HCT116 (cell line): ENCODE measurements around the gene RIPOR3. TPM values are rescaled to one million over a fixed set of nuclear protein-coding genes. Genes with fewer than 3 reads are reported as not detected.

ENCODE experiments used
- ATAC-seq: fragments of 200-7000 bp; cut with Tn5 transposase; 2 replicates; pipeline ENCODE4 v1.9.1; 2020; ENCODE audit warnings: mild to moderate bottlenecking, moderate library complexity
- BruUV-seq: library from RNA; stranded (reverse); fragments of 400-500 nt; replicated peaks from 2 replicates; lab custom pipeline; 2021; lab: Mats Ljungman, UMichigan
- CTCF ChIA-PET: fragments of 300-600 bp; sonication (Branson Sonifier 250); formaldehyde crosslinking; loops from one replicate; lab custom pipeline; 2021; ENCODE audit warnings: antibody characterized with exemption; lab: Charles Lee
- POLR2A ChIA-PET: fragments of 300-600, 350-600 bp; sonication (Branson Sonifier 250); formaldehyde crosslinking; loops from one replicate; lab custom pipeline; 2021; ENCODE audit warnings: antibody characterized with exemption; lab: Charles Lee
- RAD21 ChIA-PET, 2 experiments: fragments of 300-600 bp; sonication (Branson Sonifier 250); formaldehyde crosslinking; loops; one replicate each; lab custom pipeline; 2023; ENCODE audit warnings: low total read pairs in 2 of 2; ENCODE audit not compliant: uncharacterized antibody in 2 of 2, unreplicated experiment in 2 of 2, low non-redundant PET in 1 of 2; lab: Charles Lee
- DNase-seq: peaks from one replicate; pipeline ENCODE4 v3.0.0-alpha.2; 2010; ENCODE audit warnings: low read depth, low spot score
- H2AFZ ChIP-seq: fragments of 200-600 bp; shearing (Covaris generic), sonication (generic); 2 replicates; pipeline ENCODE4 v1.6.1; 2017; ENCODE audit warnings: low read depth, mixed run types, mixed read lengths, antibody characterized with exemption, low read length; ENCODE audit not compliant: poor library complexity, severe bottlenecking
- H3K27ac ChIP-seq: 2 replicates; pipeline ENCODE4 v1.5.1; 2012; ENCODE audit warnings: low read depth, low read length
- H3K27me3 ChIP-seq: fragments of 200-600 bp; sonication (generic); 2 replicates; pipeline ENCODE4 v1.6.1; 2016; ENCODE audit warnings: mixed run types, low read length, mixed read lengths; ENCODE audit not compliant: insufficient read depth
- H3K36me3 ChIP-seq, 2 experiments: fragments of 200-500 bp in 1 of 2; fragments of 200-600 bp in 1 of 2; sonication (Bioruptor generic) in 1 of 2; sonication (generic) in 1 of 2; 2 replicates each; pipeline versions ENCODE4 v1.5.1 to v1.6.1; 2014 to 2016; ENCODE audit warnings: low read length in 2 of 2, inconsistent platforms in 1 of 2, mixed read lengths in 1 of 2, mixed run types in 1 of 2; ENCODE audit not compliant: insufficient read depth in 2 of 2, control insufficient read depth in 1 of 2
- H3K4me1 ChIP-seq, 2 experiments: fragments of 200-600 bp in 1 of 2; sonication (generic) in 1 of 2; 2 replicates each; pipeline versions ENCODE4 v1.5.1 to v1.6.1; 2012 to 2017; ENCODE audit warnings: low read length in 2 of 2, inconsistent platforms in 1 of 2, mild to moderate bottlenecking in 1 of 2, mixed read lengths in 1 of 2, mixed run types in 1 of 2, moderate library complexity in 1 of 2; ENCODE audit not compliant: insufficient read depth in 2 of 2, control insufficient read depth in 1 of 2
- H3K4me2 ChIP-seq: fragments of 200-600 bp; sonication (generic); 2 replicates; pipeline ENCODE4 v1.6.1; 2017; ENCODE audit warnings: mixed run types, low read length, mixed read lengths
- H3K4me3 ChIP-seq, 2 experiments: fragments of 200-600 bp in 1 of 2; sonication (generic) in 1 of 2; replicated peaks in 1 of 2; 2 replicates each; pipeline ENCODE4 v1.5.1; 2011 to 2016; ENCODE audit warnings: low read length in 2 of 2, control low read depth in 1 of 2, low read depth in 1 of 2, mild to moderate bottlenecking in 1 of 2, mixed read lengths in 1 of 2, mixed run types in 1 of 2
- H3K79me2 ChIP-seq: fragments of 200-600 bp; sonication (generic); 2 replicates; pipeline ENCODE4 v1.6.1; 2017; ENCODE audit warnings: mild to moderate bottlenecking, mixed run types, low read length, moderate library complexity, mixed read lengths; ENCODE audit not compliant: insufficient read depth
- H3K9ac ChIP-seq: fragments of 200-600 bp; sonication (generic); 2 replicates; pipeline ENCODE4 v1.6.1; 2016; ENCODE audit warnings: low read length, mixed read lengths
- H3K9me2 ChIP-seq: fragments of 200-600 bp; sonication (generic), shearing (Covaris generic); 2 replicates; pipeline ENCODE4 v1.6.1; 2017; ENCODE audit warnings: mixed run types, mild to moderate bottlenecking, moderate library complexity; ENCODE audit not compliant: insufficient read depth
- H3K9me3 ChIP-seq, 2 experiments: fragments of 200-500 bp in 1 of 2; fragments of 200-600 bp in 1 of 2; sonication (Bioruptor generic) in 1 of 2; sonication (generic) in 1 of 2; 2 replicates each; pipeline ENCODE4 v1.6.1; 2014 to 2017; ENCODE audit warnings: low read length in 2 of 2, mixed read lengths in 2 of 2, inconsistent platforms in 1 of 2, low read depth in 1 of 2, mild to moderate bottlenecking in 1 of 2, mixed run types in 1 of 2, moderate library complexity in 1 of 2; ENCODE audit not compliant: control insufficient read depth in 1 of 2, insufficient read depth in 1 of 2
- H4K20me1 ChIP-seq: fragments of 200-600 bp; sonication (generic), shearing (Covaris generic); 2 replicates; pipeline ENCODE4 v1.6.1; 2017; ENCODE audit warnings: mixed run types, mild to moderate bottlenecking, moderate library complexity; ENCODE audit not compliant: insufficient read depth
- EGR1 ChIP-seq: IDR thresholded peaks from 2 replicates; pipeline ENCODE4 v1.6.1; 2012; ENCODE audit warnings: low read depth
- ELF1 ChIP-seq: IDR thresholded peaks from 2 replicates; pipeline ENCODE4 v1.6.1; 2012; ENCODE audit warnings: low read depth, borderline replicate concordance
- EZH2 ChIP-seq: fragments of 200-600 bp; sonication (generic); IDR thresholded peaks from 2 replicates; pipeline ENCODE4 v1.6.1; 2017; ENCODE audit warnings: antibody characterized with exemption, mixed run types
- FOSL1 ChIP-seq: IDR thresholded peaks from 2 replicates; pipeline ENCODE4 v1.6.1; 2012; ENCODE audit warnings: low read depth
- JUND ChIP-seq: IDR thresholded peaks from 2 replicates; pipeline ENCODE4 v1.6.1; 2012
- POLR2A ChIP-seq: IDR thresholded peaks from 2 replicates; pipeline ENCODE4 v1.7.0; 2011; ENCODE audit warnings: borderline replicate concordance; ENCODE audit not compliant: insufficient read depth, insufficient read length; ENCODE audit errors: extremely low read depth
- POLR2AphosphoS5 ChIP-seq: IDR thresholded peaks from 2 replicates; pipeline ENCODE4 v1.6.1; 2011; ENCODE audit warnings: mild to moderate bottlenecking, low read depth, low read length, moderate library complexity
- RAD21 ChIP-seq: IDR thresholded peaks from 2 replicates; pipeline ENCODE4 v1.6.1; 2012; ENCODE audit warnings: low read depth, mild to moderate bottlenecking
- REST ChIP-seq: IDR thresholded peaks from 2 replicates; pipeline ENCODE4 v1.6.1; 2012; ENCODE audit warnings: low read depth
- SIN3A ChIP-seq: IDR thresholded peaks from 2 replicates; pipeline ENCODE4 v1.6.1; 2012; ENCODE audit warnings: low read depth
- TCF7L2 ChIP-seq: IDR thresholded peaks from 2 replicates; pipeline ENCODE4 v1.7.0; 2011; ENCODE audit warnings: borderline replicate concordance, inconsistent platforms; ENCODE audit not compliant: insufficient read depth, insufficient read length; ENCODE audit errors: extremely low read depth
- YY1 ChIP-seq: IDR thresholded peaks from 2 replicates; pipeline ENCODE4 v1.6.1; 2011; ENCODE audit warnings: low read length, low read depth, moderate library complexity, mild to moderate bottlenecking; ENCODE audit not compliant: insufficient replicate concordance; ENCODE audit errors: extremely low read depth
- ZBTB33 ChIP-seq: IDR thresholded peaks from 2 replicates; pipeline ENCODE4 v1.6.1; 2011; ENCODE audit warnings: mild to moderate bottlenecking, low read length, moderate library complexity; ENCODE audit not compliant: insufficient replicate concordance; ENCODE audit errors: extremely low read depth
- ZNF274 ChIP-seq: fragments of 200-500 bp; sonication (Bioruptor generic); IDR thresholded peaks from 2 replicates; pipeline ENCODE4 v1.6.1; 2014; ENCODE audit warnings: mild to moderate bottlenecking, low read depth, low read length, inconsistent platforms
- intact Hi-C: fragments of 100-400 bp; cut with micrococcal nuclease; formaldehyde crosslinking; loops from 2 replicates; pipeline ENCODE4 v1.10.0; 2022
- total RNA-seq: library from RNA; stranded (reverse); gene quantifications from one replicate; pipeline ENCODE4 v1.2.1, GENCODE V29; 2021; ENCODE audit not compliant: unreplicated experiment

RIPOR3 gene
- total RNA-seq, 1 experiment from 2014 or later = 0.22 TPM

DNA sequence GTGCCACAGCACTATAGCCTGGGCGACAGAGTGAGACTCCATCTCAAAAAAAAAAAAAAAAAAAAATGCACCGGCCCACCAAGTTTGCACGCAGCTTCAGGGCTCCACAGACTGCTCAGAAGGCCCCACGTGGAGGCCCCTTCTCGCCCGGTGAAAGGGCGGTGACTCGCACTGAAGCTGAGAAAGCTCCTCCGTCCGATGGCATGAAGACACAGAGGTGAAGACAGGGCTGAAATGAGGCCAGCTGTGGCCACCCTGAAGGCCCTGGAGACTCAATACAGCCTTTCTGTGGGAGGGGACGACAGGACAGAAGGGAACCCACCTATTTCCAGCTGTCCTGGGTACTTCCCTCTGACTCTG, 97.1 kb downstream of the RIPOR3 start:
- RAD21 ChIA-PET = no interaction called here
- ATAC-seq (no peak; the same call in 1 of the 2 replicates), DNase-seq (no peak)
- no peaks in the 10 kb centered on the region for H3K9me2 ChIP-seq
- no peaks in the 10 kb centered on the region for H3K36me3 ChIP-seq
- H3K9me3 ChIP-seq = no peaks in the 10 kb centered on the region
- no peak for TF ChIP-seq FOSL1
- no peak for TF ChIP-seq POLR2A
- no peak for TF ChIP-seq SIN3A
- TF ChIP-seq TCF7L2 = no peak
- no peak for TF ChIP-seq ZNF274
- TF ChIP-seq JUND = no peak
- TF ChIP-seq ZBTB33 = no peak
- TF ChIP-seq ELF1 = no peak
- no peak overlapping the region for H3K27ac ChIP-seq
- H3K4me3 ChIP-seq = no peak overlapping the region
- POLR2A ChIA-PET = no interaction called here
- H3K79me2 ChIP-seq = no peaks in the 10 kb centered on the region
- intact Hi-C loops = no loop called here
- no TSS peak for BruUV-seq
- H3K9ac ChIP-seq = no peak overlapping the region
- H4K20me1 ChIP-seq = no peaks in the 10 kb centered on the region
- no peak overlapping the region for H2AFZ ChIP-seq
- H3K4me1 ChIP-seq = peaks cover 0 to 5% of the 10 kb centered on the region in 2 experiments; a peak in 1 of 4 replicates
- H3K27me3 ChIP-seq = no peaks in the 10 kb centered on the region
- H3K4me2 ChIP-seq = no peak overlapping the region
- CTCF ChIA-PET = no interaction called here

- Histone ChIP-seq H3K36me3 (0 out of 4 replicates have a peak, but pooled peaks cover 0 to 2% of the 10 kb centered on the region in 2 experiments), H3K27ac (no peak overlapping the region), H3K4me1 (peaks cover 0 to 5% of the 10 kb centered on the region in 2 experiments; a peak in 1 of 4 replicates), H3K27me3 (no peaks in the 10 kb centered on the region), H3K9me3 (no peaks in the 10 kb centered on the region), H2AFZ (no peak overlapping the region), H3K9me2 (no peaks in the 10 kb centered on the region), H3K4me2 (no peak overlapping the region), H4K20me1 (no peaks in the 10 kb centered on the region), H3K79me2 (no peaks in the 10 kb centered on the region), H3K4me3 (no peak overlapping the region), H3K9ac (no peak overlapping the region)
- ChIA-PET RAD21 (no interaction called here), CTCF (interaction anchor here (1.2 kb wide), 1 partner anchor 17 kb away, joined by 5 read pairs; no protein-coding TSS in a partner anchor), POLR2A (interaction anchor here (1.2 kb wide), 1 partner anchor 157 kb away, joined by 3 read pairs; no protein-coding TSS in a partner anchor)
- DNase-seq (no peak), ATAC-seq (no peak)
- BruUV-seq = no TSS peak
- intact Hi-C loops = no loop called here
- TF ChIP-seq REST (no peak), YY1 (no peak), EGR1 (no peak), FOSL1 (no peak), EZH2 (no peak), JUND (no peak), POLR2AphosphoS5 (no peak), RAD21 (no peak)
Observed at GRCh38 chr20:50593005-50593335, 98.4 kb downstream of the RIPOR3 start.
